H1 (cell line): ENCODE results near the gene GPSM1. TPM values are rescaled to one million over a fixed set of nuclear protein-coding genes. Genes with fewer than 3 reads are reported as not detected.

Experiments used
- CHD7 ChIP-seq: fragments of 300-600 bp; sonication (generic); IDR thresholded peaks from 2 replicates; pipeline ENCODE4 v1.7.1; 2012; ENCODE audit warnings: low read length, moderate library complexity, mild to moderate bottlenecking, inconsistent platforms; ENCODE audit not compliant: insufficient replicate concordance
- JUN ChIP-seq: IDR thresholded peaks from 2 replicates; pipeline ENCODE4 v1.6.1; 2011; ENCODE audit warnings: low read depth, mild to moderate bottlenecking, improper control_type of control experiment, low read length
- NRF1 ChIP-seq: IDR thresholded peaks from 2 replicates; pipeline ENCODE4 v1.6.1; 2011; ENCODE audit warnings: mild to moderate bottlenecking, low read depth, low read length, improper control_type of control experiment
- POLR2A ChIP-seq, 2 experiments: IDR thresholded peaks; 1 replicate in 1 of 2; 2 replicates in 1 of 2; pipeline ENCODE4 v1.6.1; 2011; ENCODE audit warnings: low read depth in 2 of 2, low read length in 2 of 2, mild to moderate bottlenecking in 2 of 2; ENCODE audit errors: control extremely low read depth in 1 of 2
- SAP30 ChIP-seq: fragments of 300-600 bp; sonication (generic); IDR thresholded peaks from 2 replicates; pipeline ENCODE4 v1.7.1; 2012; ENCODE audit warnings: low read length, moderate library complexity, mild to moderate bottlenecking, inconsistent platforms; ENCODE audit not compliant: insufficient read depth, insufficient replicate concordance
- SIRT6 ChIP-seq: IDR thresholded peaks from one replicate; pipeline ENCODE4 v1.7.1; 2012; ENCODE audit warnings: low read length, inconsistent platforms
- SP2 ChIP-seq: IDR thresholded peaks from 2 replicates; pipeline ENCODE4 v1.6.1; 2012; ENCODE audit warnings: mild to moderate bottlenecking, low read length, inconsistent platforms
- SP4 ChIP-seq: IDR thresholded peaks from 2 replicates; pipeline ENCODE4 v1.6.1; 2012; ENCODE audit warnings: low read length, inconsistent platforms
- TAF1 ChIP-seq: IDR thresholded peaks from 2 replicates; pipeline ENCODE4 v1.6.1; 2011; ENCODE audit warnings: mild to moderate bottlenecking, low read depth, low read length
- TAF7 ChIP-seq: optimal IDR thresholded peaks from 2 replicates; pipeline ENCODE3; 2011; ENCODE audit warnings: low read depth, mild to moderate bottlenecking, inconsistent platforms, low read length, moderate library complexity, borderline replicate concordance
- YY1 ChIP-seq: IDR thresholded peaks from 2 replicates; pipeline ENCODE4 v1.6.1; 2011; ENCODE audit warnings: low read depth, mild to moderate bottlenecking, low read length
- polyA plus RNA-seq, 7 experiments: library from polyadenylated mRNA; depleted of rRNA in 3 of 7; stranded (reverse) in 5 of 7; unstranded in 2 of 7; fragments of >200 nt in 5 of 7; fragments of 200-250 nt in 2 of 7; gene quantifications; 1 replicate in 5 of 7; 2 replicates in 1 of 7; 4 replicates in 1 of 7; pipeline versions ENCODE4 v1.2.1 to v1.2.3, GENCODE V29; 2011 to 2013; ENCODE audit warnings: missing spikeins in 2 of 7, mixed read lengths in 2 of 7
- total RNA-seq: library from RNA; stranded (reverse); fragmentation: NEBNext Ultra II Directional; extraction: Animal tissue kit (Norgen Biotek cat#: 25700); gene quantifications from 2 replicates; pipeline ENCODE4 v1.2.1, GENCODE V29; 2021

Gene GPSM1
- total and polyA plus RNA-seq, 2 of the 8 experiments (the other 6 are each of a cell fraction or from before 2014, with no cell fraction given), result 12.8 to 18.0 TPM

- TF ChIP-seq CHD7 (no peak), TAF7 (no peak), SAP30 (no peak), SIRT6 (no peak), POLR2A (IDR thresholded peaks at IDR 0.05; ENCODE audit: control extremely low read depth in 1 of 2, low read depth in 2 of 2, low read length in 2 of 2) (no peak), SP4 (no peak), JUN (no peak), NRF1 (no peak), YY1 (no peak), SP2 (no peak), TAF1 (no peak)
Observed at GRCh38 chr9:136292591-136293448, 34.5 kb upstream of the GPSM1 start (continued).
